HG03045 (cell line): Measurements from ENCODE around the gene ARL2.

ENCODE experiments used
- ATAC-seq: cut with Tn5 transposase; IDR thresholded peaks from one replicate; pipeline ENCODE4 v1.9.1; 2021; ENCODE audit warnings: mild to moderate bottlenecking, moderate library complexity; ENCODE audit not compliant: unreplicated experiment

ARL2 gene

GRCh38 chr11:65043881-65044501, 30.0 kb downstream of the ARL2 start:
- no peak for ATAC-seq

DNA sequence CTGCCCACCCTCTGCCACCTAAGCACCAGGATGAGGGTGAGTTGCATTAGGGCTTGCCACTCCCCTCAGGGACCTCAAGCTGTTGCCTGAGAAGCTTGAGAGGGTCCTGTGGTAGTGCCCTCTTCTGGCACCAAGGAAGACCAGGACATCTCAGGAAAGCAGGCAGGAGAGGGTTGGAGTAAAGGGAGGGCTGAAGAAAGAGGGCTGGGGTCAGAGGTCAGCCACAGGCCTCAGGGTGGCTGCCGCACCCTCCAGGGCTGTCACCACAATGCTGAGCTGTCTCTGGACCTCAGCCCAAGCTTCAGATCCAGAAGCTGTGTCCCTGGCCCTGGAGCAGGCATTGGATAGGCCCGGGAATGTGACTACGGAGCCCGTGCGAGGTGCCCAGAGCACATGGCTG, 31.1 kb downstream of the ARL2 start:
- no peak for ATAC-seq

DNA sequence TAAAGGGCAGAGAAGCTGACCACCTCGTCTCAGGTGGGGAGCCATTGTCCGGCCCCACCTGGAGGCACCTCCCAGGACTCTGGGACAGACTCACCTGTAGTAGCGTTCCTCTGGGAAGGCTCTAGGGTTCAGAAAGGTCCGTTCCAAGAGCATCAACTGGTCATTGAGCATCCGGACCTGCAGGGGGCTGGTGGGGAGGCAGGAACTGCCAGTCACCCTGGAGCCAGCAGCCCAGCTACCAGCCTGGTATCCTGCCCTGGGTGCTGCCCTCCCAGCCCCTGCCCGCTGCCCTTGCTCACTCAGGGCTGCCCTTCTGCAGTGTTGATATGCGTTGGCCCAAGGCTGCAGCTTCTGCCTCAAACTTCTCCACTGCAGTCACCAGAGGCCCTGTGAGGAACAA, 31.8 kb downstream of the ARL2 start:
- no peak for ATAC-seq

GRCh38 chr11:65047581-65048422, 33.8 kb downstream of the ARL2 start:
- ATAC-seq = no peak

DNA sequence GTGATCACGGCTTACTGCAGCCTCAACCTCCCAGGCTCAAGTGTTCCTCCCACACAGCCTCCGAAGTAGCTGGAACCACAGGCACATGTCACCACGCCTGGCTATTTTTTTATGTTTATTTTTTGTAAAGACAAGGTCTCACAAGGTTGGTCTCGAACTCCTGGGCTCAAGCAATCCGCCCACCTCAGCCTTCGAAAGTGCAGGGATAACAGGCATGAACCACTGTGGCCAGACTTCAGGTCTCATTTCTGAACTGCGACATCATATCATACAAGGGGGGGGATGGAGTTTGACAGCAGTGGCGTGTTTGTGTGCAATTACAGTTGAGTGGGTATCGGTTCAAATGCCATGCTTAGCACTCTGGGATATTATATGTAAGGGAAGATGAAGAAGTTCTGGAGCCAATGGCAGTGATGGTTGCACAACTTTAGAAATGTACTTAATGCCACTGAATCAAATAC, 37.5 kb downstream of the ARL2 start:
- ATAC-seq = no peak

GRCh38 chr11:65053827-65054508, 40.0 kb downstream of the ARL2 start:
- ATAC-seq = no peak

- ATAC-seq = no peak
Observed at GRCh38 chr11:65055538-65055937, 41.6 kb downstream of the ARL2 start.

DNA sequence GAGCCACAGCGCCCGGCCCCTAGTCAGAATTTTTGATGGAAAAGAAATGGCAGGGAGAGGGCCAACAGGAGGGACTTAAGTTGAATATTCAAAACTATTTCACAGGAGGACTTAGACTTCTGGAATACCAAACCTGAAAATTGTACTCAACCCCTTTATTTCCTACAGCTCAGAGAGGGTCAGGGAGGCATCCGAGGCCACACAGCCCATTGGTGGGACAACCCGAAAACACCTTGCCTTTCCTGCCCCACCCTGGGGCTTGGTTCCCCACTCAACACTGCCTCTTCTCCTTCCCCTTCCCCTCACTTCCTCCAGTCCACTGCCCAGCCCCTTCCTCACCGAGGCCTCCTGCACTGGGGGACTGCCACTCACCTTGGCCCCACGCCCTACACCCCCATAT, 43.0 kb downstream of the ARL2 start:
- ATAC-seq = no peak

GRCh38 chr11:65057526-65057925, 43.6 kb downstream of the ARL2 start:
- no peak for ATAC-seq

DNA sequence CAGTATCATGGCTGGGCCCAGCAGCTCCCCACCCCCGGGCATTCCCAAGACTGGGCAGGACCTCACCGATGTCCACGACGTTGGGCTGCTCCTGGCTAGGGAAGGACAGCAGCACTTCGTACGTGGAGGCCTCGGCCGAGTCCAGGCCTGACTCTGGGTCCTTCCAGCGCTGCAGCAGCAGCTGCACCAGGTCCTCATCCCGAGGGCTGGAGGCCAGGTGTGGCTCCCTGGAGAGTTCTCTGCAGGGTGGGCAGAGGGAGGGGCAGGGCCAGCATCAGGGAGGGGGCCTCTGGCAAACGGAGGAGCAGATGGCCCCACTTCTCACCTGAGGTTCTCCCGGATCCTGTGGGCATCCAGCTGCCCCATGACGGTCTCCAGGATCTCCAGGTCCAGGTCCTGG, 44.1 kb downstream of the ARL2 start:
- no peak for ATAC-seq

DNA sequence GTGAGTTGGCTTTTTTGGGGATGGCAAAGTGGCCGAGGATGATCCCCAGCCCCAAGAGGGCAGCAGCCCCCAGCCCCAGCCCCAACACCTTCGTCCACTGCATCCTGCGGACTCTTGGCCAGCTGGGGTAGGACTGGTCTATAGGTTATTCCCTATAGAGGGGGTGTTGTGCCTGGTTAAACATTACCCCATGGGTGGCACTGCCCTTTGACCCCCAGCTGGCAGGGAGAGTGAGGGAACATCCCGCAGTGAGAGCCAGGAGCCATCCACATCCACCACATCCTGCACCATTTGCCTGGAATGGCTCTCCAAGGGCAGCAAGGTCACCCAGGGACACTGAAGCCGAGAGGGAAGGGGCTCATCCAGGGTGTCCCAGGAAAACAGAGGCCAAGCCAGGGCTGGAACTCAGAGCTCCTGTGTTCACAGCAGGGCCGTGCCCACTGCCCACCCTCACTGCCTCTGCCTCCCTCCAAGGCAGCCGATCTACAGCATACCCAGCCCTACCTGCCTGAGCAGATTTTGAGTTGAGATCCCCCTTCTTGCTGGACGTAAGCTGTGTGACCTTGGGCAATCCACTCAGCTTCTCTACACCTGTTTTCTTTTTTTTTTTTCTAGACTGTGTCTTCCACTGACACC, 44.6 kb downstream of the ARL2 start, which contains the start of gene NAALADL1:
NAALADL1 (minus strand) TSS at position 135 of the 636 bp plus-strand sequence; CDS start at position 103, 32 bp downstream.
- no peak for ATAC-seq

DNA sequence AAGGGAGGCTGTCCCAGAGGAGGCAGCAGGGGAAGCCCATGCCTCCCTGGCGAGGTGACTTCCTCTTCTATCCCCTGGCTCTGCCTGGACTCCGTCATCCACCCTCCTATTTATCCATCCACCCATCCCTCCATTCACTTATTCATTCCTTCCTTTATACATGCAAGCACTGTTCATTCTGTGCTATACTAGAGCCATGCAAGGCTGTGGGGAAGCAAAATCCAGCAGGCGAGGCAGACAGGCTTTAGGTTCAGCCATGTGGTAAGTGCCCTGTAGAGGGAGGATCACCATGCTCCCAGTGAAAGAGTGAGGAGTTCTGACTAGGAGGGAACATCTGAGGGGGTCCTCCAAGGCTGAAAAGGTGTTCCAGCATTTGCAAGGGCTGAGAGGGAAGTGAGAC, 45.6 kb downstream of the ARL2 start:
- no peak for ATAC-seq

- no peak for ATAC-seq
Observed at GRCh38 chr11:65059959-65060824, 46.2 kb downstream of the ARL2 start.

DNA sequence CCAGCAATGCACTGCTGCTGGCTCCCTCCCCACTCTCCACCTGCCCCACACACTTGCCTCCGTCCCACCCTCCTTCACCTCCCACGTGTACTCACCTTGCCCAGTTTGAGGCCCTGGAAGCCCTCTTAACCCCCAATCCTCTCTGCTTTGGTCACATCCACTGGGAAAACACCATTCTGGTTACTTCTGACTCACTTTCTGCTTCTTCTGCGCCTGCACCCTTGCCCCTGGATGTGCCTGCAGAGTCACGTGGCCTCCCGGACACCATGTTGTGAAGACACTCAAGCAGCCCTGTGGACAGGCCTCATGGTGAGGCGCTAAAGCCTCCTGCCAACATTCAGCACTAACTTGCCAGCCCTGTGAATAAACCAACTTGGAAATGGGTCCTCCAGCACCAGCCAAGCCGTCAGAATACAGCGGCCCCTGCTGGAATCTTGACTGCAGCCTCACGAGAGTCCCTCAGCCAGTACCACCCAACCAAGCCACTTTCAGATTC, 47.0 kb downstream of the ARL2 start:
- no peak for ATAC-seq

GRCh38 chr11:65063532-65063931, 49.6 kb downstream of the ARL2 start:
- no peak for ATAC-seq

DNA sequence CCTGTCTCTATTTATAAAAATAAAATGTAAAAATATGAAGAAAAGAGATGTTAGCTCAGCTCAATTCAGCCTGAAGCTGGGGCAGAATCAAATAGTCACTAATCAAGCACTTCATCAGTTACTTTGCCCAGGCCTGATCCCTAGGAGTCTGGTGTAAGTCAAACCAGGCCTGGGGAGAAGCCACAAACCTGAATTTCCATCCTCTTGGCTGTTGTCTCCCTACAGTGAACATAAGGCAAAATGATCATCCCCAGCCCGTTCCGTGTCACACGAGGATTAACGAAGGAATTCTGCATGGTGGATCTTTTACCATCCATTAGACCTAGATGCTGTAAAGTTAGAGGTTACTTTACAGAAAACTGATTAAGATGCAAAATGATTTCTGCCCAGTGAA, 50.9 kb downstream of the ARL2 start:
- ATAC-seq = no peak

DNA sequence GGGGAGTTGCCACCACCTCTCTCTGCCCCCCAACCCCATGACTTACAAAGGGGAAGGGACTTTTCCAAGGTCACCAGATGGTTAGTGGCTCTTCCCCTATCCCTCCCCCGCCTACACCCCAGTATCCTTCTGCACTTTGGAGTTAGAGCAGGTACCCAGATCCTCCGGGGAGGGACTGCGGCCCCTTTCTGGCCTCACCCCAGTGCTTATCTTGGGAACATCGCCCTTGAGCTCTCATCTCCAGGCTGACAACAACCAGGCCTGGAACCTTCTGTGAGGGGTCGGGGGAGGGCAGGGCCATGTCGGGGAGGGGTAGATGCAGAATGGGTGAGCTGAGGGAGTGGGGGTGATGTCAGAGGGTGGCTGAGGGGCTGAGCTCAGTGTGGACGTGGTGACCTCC, 51.9 kb downstream of the ARL2 start:
- ATAC-seq = no peak

DNA sequence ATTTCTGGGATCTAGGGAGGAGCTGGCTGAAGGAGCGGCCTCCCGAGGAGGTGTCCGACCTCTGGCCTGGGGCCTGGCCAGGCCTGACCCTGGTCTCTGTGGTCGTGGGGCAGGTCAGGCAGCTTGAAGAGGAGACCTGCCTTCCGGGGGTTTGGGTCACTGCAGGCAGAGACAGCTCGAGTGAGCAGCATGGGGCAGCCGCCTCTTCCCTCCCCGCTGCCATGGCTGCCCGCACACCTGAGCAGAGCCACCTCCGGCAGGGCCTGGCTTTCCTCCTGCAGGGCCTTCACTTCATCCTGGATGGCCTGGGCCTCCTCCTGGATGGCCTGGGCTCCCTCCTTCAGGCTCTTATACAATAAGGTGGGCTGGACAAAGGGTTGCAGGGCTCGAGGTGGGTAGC, 52.4 kb downstream of the ARL2 start:
- no peak for ATAC-seq

DNA sequence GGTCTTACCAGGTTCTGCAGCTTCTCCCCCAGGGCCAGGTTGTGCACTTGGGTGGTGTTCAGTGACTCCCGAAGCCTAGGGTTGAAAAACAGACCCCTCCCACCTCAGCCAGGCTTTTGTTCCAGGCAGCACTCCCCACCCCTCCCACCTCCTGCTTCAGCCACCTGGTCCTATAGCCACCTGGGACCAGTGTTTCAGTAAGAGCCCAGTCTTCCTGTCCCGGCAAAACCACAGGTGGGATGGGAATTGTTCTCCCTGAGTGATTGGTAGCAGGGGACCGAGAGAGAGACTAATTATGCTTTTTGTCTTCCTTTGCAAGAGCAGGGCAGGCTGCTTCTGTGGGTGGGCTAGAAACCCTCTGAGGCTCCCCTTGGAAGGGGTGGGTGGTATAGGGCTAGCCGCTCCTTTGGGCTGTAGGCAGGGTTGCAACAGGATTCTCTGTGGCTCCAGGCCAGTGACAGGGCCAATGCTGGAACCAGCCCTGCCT, 52.9 kb downstream of the ARL2 start:
- no peak for ATAC-seq

DNA sequence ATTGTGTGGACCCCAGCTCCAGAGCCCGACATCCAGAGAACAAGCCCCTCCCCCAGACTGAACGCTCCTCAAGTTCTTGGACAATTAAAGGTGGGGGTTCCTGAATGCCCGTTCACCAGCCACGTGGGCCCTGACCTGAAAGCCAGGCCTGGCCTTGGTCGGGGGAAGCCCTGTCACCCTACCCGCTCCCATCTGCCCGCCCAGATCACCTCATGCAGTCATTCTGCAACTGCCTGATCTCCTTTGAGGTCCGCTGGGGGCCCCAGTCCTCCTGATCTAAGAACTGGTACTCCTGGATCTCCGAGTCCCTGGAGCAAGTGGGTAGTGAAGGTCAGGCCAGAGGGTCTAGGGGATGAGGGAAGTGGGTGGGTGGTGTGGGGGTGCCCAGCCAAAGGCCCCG, 53.5 kb downstream of the ARL2 start:
- no peak for ATAC-seq
